GM18526 (cell line): ENCODE results near the gene AIMP1.

Experiments used
- POLR2A ChIP-seq: IDR thresholded peaks from 3 replicates; pipeline ENCODE4 v1.6.1; 2011; ENCODE audit not compliant: insufficient read length; ENCODE audit errors: extremely low read depth

Gene AIMP1

GRCh38 chr4:106303548-106304281, 12.6 kb upstream of the AIMP1 start:
- TF ChIP-seq POLR2A = no peak

- TF ChIP-seq POLR2A = no peak
Observed at GRCh38 chr4:106304632-106305031, 11.7 kb upstream of the AIMP1 start.

GRCh38 chr4:106305435-106306055, 10.8 kb upstream of the AIMP1 start:
- TF ChIP-seq POLR2A = no peak

GRCh38 chr4:106306561-106306960, 9.8 kb upstream of the AIMP1 start:
- no peak for TF ChIP-seq POLR2A

- no peak for TF ChIP-seq POLR2A
Observed at GRCh38 chr4:106312377-106312776, 4.0 kb upstream of the AIMP1 start.

- TF ChIP-seq POLR2A = no peak
Observed at GRCh38 chr4:106312997-106313522, 3.3 kb upstream of the AIMP1 start.

GRCh38 chr4:106314960-106315359, 1.4 kb upstream of the AIMP1 start:
- no peak for TF ChIP-seq POLR2A

- no peak for TF ChIP-seq POLR2A
Observed at GRCh38 chr4:106315476-106315967, 828 bp upstream of the AIMP1 start.

GRCh38 chr4:106316773-106317409, 541 bp downstream of the AIMP1 start:
- no peak for TF ChIP-seq POLR2A

GRCh38 chr4:106317815-106318214, 1.5 kb downstream of the AIMP1 start:
- TF ChIP-seq POLR2A = no peak

GRCh38 chr4:106318511-106318910, 2.2 kb downstream of the AIMP1 start:
- TF ChIP-seq POLR2A = no peak

GRCh38 chr4:106320235-106320634, 3.9 kb downstream of the AIMP1 start:
- TF ChIP-seq POLR2A = no peak

GRCh38 chr4:106323119-106323518, 6.8 kb downstream of the AIMP1 start:
- TF ChIP-seq POLR2A = no peak

- TF ChIP-seq POLR2A = no peak
Observed at GRCh38 chr4:106325800-106326199, 9.4 kb downstream of the AIMP1 start.

GRCh38 chr4:106329041-106329618, 12.8 kb downstream of the AIMP1 start:
- no peak for TF ChIP-seq POLR2A
